Activated naive CD4-positive, alpha-beta T cell treated with anti-CD3 and anti-CD28 coated beads, Interleukin-2, amount 50 U/mL, for 24 hours (primary cell): ENCODE measurements around the gene NRG3.

Source experiments
- H3K27ac Mint-ChIP-seq: one replicate; pipeline ENCODE4 v1.8.0; 2021; ENCODE audit warnings: mild to moderate bottlenecking, mixed read lengths
- H3K27me3 Mint-ChIP-seq: one replicate; pipeline ENCODE4 v1.8.0; 2021; ENCODE audit warnings: mixed read lengths
- H3K36me3 Mint-ChIP-seq: one replicate; pipeline ENCODE4 v1.8.0; 2021; ENCODE audit warnings: mixed read lengths
- H3K4me1 Mint-ChIP-seq: one replicate; pipeline ENCODE4 v1.8.0; 2021; ENCODE audit warnings: mixed read lengths
- H3K4me3 Mint-ChIP-seq: one replicate; pipeline ENCODE4 v1.8.0; 2021; ENCODE audit warnings: mild to moderate bottlenecking, mixed read lengths
- H3K9me3 Mint-ChIP-seq: one replicate; pipeline ENCODE4 v1.8.0; 2021; ENCODE audit warnings: mixed read lengths

The NRG3 gene

GRCh38 chr10:82880776-82881290 is 1005.8 kb downstream of the NRG3 start:
- Mint-ChIP-seq H3K4me3 (no peak overlapping the region), H3K27ac (no peak overlapping the region), H3K36me3 (no peaks in the 10 kb centered on the region), H3K4me1 (no peaks in the 10 kb centered on the region), H3K9me3 (peaks cover 8% of the 10 kb centered on the region), H3K27me3 (no peaks in the 10 kb centered on the region)

- peaks cover 8% of the 10 kb centered on the region for H3K9me3 Mint-ChIP-seq
- H3K36me3 Mint-ChIP-seq = no peaks in the 10 kb centered on the region
- H3K4me1 Mint-ChIP-seq = no peaks in the 10 kb centered on the region
- H3K4me3 Mint-ChIP-seq = no peak overlapping the region
- no peaks in the 10 kb centered on the region for H3K27me3 Mint-ChIP-seq
- H3K27ac Mint-ChIP-seq = no peak overlapping the region
Observed at GRCh38 chr10:82882722-82883121, 1007.7 kb downstream of the NRG3 start.

- no peaks in the 10 kb centered on the region for H3K4me1 Mint-ChIP-seq
- H3K27me3 Mint-ChIP-seq = no peaks in the 10 kb centered on the region
- no peak overlapping the region for H3K27ac Mint-ChIP-seq
- H3K36me3 Mint-ChIP-seq = no peaks in the 10 kb centered on the region
- H3K4me3 Mint-ChIP-seq = no peak overlapping the region
- H3K9me3 Mint-ChIP-seq = peaks cover 8% of the 10 kb centered on the region
Observed at GRCh38 chr10:82883603-82884002, 1008.6 kb downstream of the NRG3 start.

- no peak overlapping the region for H3K4me3 Mint-ChIP-seq
- H3K36me3 Mint-ChIP-seq = no peaks in the 10 kb centered on the region
- no peak overlapping the region for H3K27ac Mint-ChIP-seq
- H3K9me3 Mint-ChIP-seq = no peaks in the 10 kb centered on the region
- H3K27me3 Mint-ChIP-seq = no peaks in the 10 kb centered on the region
- H3K4me1 Mint-ChIP-seq = no peaks in the 10 kb centered on the region
Observed at GRCh38 chr10:82887488-82887887, 1012.5 kb downstream of the NRG3 start.

GRCh38 chr10:82888809-82889455 is 1013.9 kb downstream of the NRG3 start:
- Mint-ChIP-seq H3K27me3 (no peaks in the 10 kb centered on the region), H3K9me3 (no peaks in the 10 kb centered on the region), H3K4me1 (no peaks in the 10 kb centered on the region), H3K4me3 (no peak overlapping the region), H3K36me3 (no peaks in the 10 kb centered on the region), H3K27ac (no peak overlapping the region)

- no peak overlapping the region for H3K27ac Mint-ChIP-seq
- H3K4me1 Mint-ChIP-seq = no peaks in the 10 kb centered on the region
- no peaks in the 10 kb centered on the region for H3K36me3 Mint-ChIP-seq
- no peak overlapping the region for H3K4me3 Mint-ChIP-seq
- no peaks in the 10 kb centered on the region for H3K27me3 Mint-ChIP-seq
- H3K9me3 Mint-ChIP-seq = no peaks in the 10 kb centered on the region
Observed at GRCh38 chr10:82889728-82890127, 1014.7 kb downstream of the NRG3 start.

- Mint-ChIP-seq H3K27me3 (no peaks in the 10 kb centered on the region), H3K36me3 (no peaks in the 10 kb centered on the region), H3K4me3 (no peak overlapping the region), H3K27ac (no peak overlapping the region), H3K4me1 (no peaks in the 10 kb centered on the region), H3K9me3 (no peaks in the 10 kb centered on the region)
Observed at GRCh38 chr10:82890573-82890972, 1015.6 kb downstream of the NRG3 start.

- Mint-ChIP-seq H3K9me3 (no peaks in the 10 kb centered on the region), H3K4me3 (no peak overlapping the region), H3K27me3 (no peaks in the 10 kb centered on the region), H3K27ac (no peak overlapping the region), H3K4me1 (no peaks in the 10 kb centered on the region), H3K36me3 (no peaks in the 10 kb centered on the region)
Observed at GRCh38 chr10:82908096-82908495, 1033.1 kb downstream of the NRG3 start.

- H3K27ac Mint-ChIP-seq = no peak overlapping the region
- H3K4me3 Mint-ChIP-seq = no peak overlapping the region
- no peaks in the 10 kb centered on the region for H3K27me3 Mint-ChIP-seq
- peaks cover 5% of the 10 kb centered on the region for H3K9me3 Mint-ChIP-seq
- no peaks in the 10 kb centered on the region for H3K4me1 Mint-ChIP-seq
- no peaks in the 10 kb centered on the region for H3K36me3 Mint-ChIP-seq
Observed at GRCh38 chr10:82908751-82909150, 1033.8 kb downstream of the NRG3 start.

- Mint-ChIP-seq H3K4me3 (no peak overlapping the region), H3K9me3 (peaks cover 12% of the 10 kb centered on the region), H3K36me3 (no peaks in the 10 kb centered on the region), H3K27me3 (no peaks in the 10 kb centered on the region), H3K4me1 (no peaks in the 10 kb centered on the region), H3K27ac (no peak overlapping the region)
Observed at GRCh38 chr10:82910301-82910700, 1035.3 kb downstream of the NRG3 start.

GRCh38 chr10:82914655-82915136 is 1039.7 kb downstream of the NRG3 start:
- Mint-ChIP-seq H3K27me3 (no peaks in the 10 kb centered on the region), H3K36me3 (no peaks in the 10 kb centered on the region), H3K4me1 (no peaks in the 10 kb centered on the region), H3K4me3 (no peak overlapping the region), H3K27ac (no peak overlapping the region), H3K9me3 (peaks cover 12% of the 10 kb centered on the region)

GRCh38 chr10:82916941-82917340 is 1041.9 kb downstream of the NRG3 start:
- Mint-ChIP-seq H3K9me3 (peaks cover 12% of the 10 kb centered on the region), H3K4me3 (no peak overlapping the region), H3K36me3 (no peaks in the 10 kb centered on the region), H3K27ac (no peak overlapping the region), H3K27me3 (no peaks in the 10 kb centered on the region), H3K4me1 (no peaks in the 10 kb centered on the region)

GRCh38 chr10:82918022-82918421 is 1043.0 kb downstream of the NRG3 start:
- Mint-ChIP-seq H3K9me3 (peaks cover 12% of the 10 kb centered on the region), H3K4me1 (no peaks in the 10 kb centered on the region), H3K27me3 (no peaks in the 10 kb centered on the region), H3K27ac (no peak overlapping the region), H3K36me3 (no peaks in the 10 kb centered on the region), H3K4me3 (no peak overlapping the region)

GRCh38 chr10:82922046-82922445 is 1047.1 kb downstream of the NRG3 start:
- Mint-ChIP-seq H3K4me3 (no peak overlapping the region), H3K36me3 (no peaks in the 10 kb centered on the region), H3K9me3 (no peaks in the 10 kb centered on the region), H3K27me3 (no peaks in the 10 kb centered on the region), H3K4me1 (no peaks in the 10 kb centered on the region), H3K27ac (no peak overlapping the region)

GRCh38 chr10:82922755-82923154 is 1047.8 kb downstream of the NRG3 start:
- Mint-ChIP-seq H3K4me1 (no peaks in the 10 kb centered on the region), H3K27me3 (no peaks in the 10 kb centered on the region), H3K36me3 (no peaks in the 10 kb centered on the region), H3K9me3 (no peaks in the 10 kb centered on the region), H3K4me3 (no peak overlapping the region), H3K27ac (no peak overlapping the region)

GRCh38 chr10:82924711-82925110 is 1049.7 kb downstream of the NRG3 start:
- Mint-ChIP-seq H3K36me3 (no peaks in the 10 kb centered on the region), H3K9me3 (no peaks in the 10 kb centered on the region), H3K4me3 (no peak overlapping the region), H3K27me3 (no peaks in the 10 kb centered on the region), H3K4me1 (no peaks in the 10 kb centered on the region), H3K27ac (no peak overlapping the region)

- Mint-ChIP-seq H3K27ac (no peak overlapping the region), H3K36me3 (no peaks in the 10 kb centered on the region)
Observed at GRCh38 chr10:82925547-82925946, 1050.6 kb downstream of the NRG3 start.

More at GRCh38 chr10:82925547-82925946, 1050.6 kb downstream of the NRG3 start:
- Mint-ChIP-seq H3K4me1 (no peaks in the 10 kb centered on the region), H3K27me3 (no peaks in the 10 kb centered on the region), H3K4me3 (no peak overlapping the region), H3K9me3 (no peaks in the 10 kb centered on the region)
